Activated effector memory CD4-positive, alpha-beta T cell treated with Interleukin-2 at 50 U/mL for 16 hours (primary cell): ENCODE measurements around the gene NSDHL.
"Not testable (repeated sequence)": the region's sequence is repeated elsewhere in the genome, so short reads cannot be mapped to it uniquely, and the experiment has no call there.

Experiments
- DNase-seq: peaks from one replicate; pipeline ENCODE4 v3.0.0-alpha.2; 2020

Gene NSDHL

DNA sequence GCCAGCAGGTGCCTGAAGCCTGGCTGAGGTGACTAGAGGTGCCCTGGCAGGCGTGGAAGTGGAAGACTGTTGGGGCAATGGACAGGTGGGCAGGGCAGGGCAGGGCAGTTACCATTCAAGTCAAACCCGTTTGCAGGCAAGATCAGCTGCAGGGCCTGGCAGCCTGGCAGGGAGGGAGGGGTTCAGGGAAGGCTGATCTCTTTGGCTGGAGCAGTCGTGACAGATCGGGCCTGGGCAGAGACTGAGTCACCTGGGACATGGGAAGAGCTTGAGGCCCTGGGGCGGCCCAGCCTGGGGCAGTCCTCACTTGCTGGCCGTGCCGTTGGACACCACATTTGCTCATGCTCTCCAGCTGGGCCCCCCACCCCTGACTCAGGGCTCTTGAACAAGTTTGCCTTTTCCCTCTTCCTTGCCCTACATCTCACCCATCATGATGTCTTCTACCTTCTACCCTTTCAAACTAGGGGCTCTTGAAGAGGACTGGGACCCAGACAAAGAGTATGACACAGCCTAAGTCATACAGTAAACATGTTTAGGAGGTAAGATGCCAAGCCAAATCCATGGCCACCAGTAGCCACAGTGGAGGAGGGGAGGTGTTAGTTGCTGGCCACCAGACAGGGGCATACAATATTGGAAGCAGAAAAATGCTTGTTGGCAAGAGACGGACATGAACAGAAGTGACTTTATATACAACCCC is 65.0 kb downstream of the NSDHL start:
- no peak for DNase-seq

DNA sequence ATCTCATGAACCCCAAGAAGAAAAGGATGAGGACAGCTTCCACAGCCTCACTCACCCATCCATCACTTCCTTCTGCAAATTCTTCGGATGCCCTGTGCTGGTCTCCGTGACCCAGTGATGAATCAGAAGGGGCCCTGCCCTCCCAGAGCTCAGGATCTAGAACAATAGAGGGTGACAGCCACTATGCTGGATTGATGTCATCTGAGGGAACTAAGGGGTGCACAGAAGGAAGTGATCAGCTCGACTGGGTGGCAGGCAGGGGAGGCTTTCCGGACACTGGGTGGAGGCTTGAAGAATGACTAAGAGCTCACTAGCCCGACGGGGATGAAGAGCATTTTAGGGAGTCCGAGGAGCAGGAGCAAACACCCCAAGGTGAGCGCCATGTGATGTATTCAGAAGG is 65.6 kb downstream of the NSDHL start:
- no peak for DNase-seq

DNA sequence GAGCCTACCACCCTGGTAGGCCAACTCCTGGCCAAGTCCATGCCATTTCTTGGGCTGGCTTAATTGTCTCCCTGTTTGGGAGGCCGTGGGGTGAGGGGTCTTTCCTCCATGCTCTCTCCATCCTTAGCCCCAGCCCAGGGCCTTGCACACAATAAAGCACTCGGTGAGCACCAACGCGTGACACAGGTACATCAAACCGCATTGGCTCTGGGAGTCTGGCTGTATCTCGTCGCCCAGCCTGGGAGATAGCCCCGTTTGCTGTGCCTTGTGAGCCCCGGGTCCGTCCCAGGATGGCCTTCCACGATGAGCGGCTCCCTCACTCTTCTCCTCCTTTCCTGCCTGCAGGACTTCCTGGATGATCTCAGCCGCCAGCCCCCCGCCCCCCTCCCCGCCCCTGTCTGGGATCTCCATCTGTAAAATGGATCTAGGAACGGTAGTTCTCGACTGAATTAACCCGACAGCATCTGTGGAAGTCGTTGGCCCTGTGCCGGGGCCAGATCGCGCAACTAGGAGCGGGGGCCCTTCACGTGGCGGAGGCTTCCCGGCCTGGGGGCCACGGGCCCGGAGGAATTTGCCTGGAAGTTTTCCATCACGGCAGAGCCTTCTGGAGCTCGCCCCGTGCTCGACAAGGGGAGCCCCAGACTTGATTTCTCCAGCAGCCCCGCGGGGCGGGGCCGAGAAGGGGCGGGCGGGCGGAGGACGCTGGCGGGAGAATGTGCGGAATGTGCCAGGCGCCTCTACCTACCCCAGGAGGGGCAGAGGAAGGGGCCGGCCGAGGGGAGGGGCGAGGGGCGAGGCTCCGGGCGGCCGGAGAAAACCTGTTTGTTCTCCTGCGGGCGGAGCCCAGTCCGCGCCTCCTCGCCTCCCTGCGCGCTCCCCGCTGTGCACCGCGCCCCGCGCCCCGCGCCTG is 66.6 kb downstream of the NSDHL start, which contains the start of gene ZNF185:
TSS of gene ZNF185 (plus strand) at position 846 of the 910 bp plus-strand sequence. CDS start 16,423 bp downstream, outside the sequence.
- DNase-seq = no peak

DNA sequence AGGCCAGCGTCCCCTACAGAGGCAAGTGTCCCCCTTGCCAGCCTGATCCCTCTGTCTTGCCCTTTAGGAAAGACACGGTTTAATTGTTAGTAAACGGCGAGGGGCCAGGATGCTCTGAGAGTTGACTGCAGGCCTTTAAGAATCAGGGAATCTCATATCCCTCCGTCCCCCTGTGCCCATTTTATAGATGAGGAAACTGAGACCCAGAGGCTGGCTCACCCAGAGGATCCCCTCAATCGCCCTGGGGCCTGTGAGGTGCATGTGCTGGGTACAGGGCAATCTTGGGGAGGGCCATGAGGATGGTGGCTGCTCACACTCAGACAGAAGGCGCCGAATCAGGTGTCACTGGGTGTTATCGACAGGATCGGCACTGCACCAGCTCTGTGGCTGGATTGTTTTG is 67.6 kb downstream of the NSDHL start:
- no peak for DNase-seq

DNA sequence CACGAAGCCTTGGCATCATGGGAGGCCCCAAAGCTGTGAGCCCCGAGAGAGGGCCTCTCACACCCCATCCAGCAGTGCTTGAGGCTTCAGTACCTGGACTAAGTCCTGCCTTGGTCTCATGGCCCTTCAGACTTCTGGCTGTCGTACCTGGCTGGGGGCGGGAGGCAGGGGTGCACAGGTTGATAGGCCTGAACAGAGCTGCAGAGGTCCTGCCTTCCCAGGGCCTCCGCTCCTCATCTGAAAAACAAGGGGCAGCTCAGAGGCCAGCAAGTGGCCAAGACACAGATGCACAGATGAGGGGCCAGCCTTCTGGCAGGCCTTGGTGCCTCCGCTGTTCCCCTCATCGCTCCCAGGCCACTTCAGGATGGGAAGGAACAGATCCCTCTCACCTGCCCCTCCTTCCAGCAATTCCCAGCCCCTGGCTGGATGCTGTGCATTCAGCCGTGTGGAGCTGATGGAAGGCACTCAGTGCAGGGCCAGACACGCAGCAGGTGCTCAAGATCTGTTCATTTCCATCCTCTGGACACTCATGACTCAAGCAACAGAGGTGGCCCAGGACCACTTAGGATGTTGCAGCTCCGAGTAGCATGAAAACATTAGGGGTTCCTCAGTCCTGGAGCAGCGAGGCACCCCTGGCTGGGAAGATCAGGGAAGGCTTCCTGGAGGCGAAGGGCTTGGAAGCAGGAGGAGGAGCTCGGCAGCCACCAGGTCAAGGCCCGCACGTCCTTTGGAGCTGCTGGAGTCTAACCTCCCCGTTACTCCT is 68.4 kb downstream of the NSDHL start:
- DNase-seq = no peak

DNA sequence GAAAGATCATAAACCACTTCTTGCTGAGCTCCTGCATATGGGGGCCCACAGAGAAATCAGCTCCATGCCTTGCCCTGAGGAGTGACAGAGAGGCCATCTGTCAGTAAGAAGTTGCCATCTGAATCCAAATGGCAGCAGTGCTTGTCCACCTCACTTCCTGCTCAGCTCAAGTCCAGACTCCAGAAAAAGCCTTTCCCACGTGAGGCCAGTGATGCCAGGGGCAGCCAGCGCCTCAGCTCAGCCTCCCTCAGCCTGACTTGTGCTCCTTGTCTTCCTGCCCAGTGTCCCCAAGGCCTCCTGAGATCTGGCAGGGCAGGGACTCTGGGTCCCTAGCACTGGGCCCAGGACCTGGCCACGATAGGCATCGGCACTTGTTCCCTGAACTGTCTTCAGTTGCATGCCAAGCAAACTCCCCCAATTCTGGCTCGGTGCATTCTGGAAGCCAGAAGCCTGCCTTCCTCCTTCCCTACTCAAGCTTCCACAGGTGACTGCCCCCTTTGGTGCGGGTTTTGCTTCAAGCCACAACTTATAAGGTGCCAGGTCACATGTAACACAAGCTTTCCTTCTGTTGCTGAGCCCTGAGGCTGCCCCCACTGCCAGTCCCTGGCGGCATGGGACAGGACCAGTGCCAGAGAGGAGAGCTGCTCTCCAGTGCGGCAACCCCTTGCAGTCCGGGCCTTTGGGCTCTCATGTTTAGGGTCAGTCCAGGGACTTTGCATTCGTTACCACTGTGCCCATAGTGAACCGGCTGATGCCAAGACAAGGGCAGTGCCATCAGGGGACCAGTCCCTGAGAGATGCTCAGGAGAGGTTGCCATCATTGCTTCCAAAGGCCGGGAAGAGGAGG is 69.2 kb downstream of the NSDHL start:
- no peak for DNase-seq

DNA sequence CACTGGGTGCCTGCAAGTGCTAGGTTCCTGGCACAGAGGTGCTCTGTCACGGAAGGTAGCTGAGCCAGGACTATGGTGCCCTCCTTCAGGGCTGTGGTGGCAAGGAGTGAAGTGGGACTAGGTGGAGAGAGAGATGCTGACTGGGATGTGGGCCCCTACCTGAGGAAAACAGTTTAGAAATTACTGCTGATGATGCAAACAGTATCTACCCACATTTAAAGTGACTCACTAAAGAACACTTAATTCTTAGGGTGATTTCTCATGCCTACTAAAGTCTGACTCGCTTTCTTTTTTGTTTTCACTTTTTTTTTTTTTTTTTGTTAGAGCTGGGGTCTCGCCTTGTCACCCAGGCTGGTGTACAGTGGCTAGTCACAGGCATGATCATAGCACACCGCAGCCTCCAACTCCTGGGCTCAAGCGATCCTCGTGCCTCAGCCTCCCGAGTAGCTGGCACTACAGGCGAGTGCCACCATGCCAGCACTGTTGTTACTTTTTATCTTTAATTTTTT is 70.1 kb downstream of the NSDHL start:
- DNase-seq = no peak

DNA sequence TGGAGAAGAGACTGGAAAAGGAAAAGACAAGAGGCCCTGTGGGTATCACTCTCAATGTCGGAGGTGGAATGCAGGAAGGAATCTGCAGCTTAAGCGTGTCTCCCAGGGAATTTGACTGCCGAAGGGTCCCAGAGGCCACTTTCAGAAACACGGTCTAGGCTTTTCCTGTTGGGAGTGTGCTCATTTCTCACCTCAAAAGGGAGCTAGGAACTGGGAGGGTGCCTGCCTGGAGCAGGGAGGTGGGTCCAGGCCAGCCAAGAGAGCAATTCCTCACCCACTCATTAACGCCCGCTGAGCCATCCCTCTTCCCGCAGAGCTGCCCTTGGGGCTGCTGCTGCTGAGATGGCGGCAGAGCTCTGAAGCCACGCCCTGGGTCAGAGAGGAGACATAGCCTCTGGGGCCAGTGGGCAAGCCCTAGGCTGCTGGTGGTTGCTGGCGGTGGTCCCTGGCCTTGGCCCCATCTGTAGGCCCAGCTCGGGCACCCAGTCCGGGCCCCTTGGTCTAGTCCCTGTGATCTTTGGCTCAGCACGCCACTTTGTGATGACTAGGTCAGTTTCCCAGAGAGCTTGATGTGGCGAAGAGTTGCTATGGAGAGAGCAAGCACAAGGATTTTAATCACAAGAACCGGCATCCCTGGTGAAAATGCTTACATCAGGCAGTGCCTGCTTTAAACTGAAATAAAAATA is 71.1 kb downstream of the NSDHL start:
- no peak for DNase-seq

DNA sequence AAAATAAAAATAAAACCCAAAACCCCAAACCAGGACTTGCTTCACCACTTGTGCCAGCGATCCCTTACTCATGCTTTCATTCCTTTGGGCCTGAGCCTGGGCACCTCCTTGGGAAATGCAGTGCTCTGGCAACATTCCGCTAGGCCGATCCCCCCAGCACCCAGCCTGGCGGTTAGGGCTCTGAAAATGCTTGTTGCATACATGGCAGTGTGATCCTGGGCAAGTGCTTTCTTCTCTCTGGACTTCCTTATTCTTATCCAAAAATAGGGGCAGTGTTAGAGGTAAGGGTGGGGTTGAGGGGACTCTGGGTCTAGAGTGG is 71.6 kb downstream of the NSDHL start:
- no peak for DNase-seq

DNA sequence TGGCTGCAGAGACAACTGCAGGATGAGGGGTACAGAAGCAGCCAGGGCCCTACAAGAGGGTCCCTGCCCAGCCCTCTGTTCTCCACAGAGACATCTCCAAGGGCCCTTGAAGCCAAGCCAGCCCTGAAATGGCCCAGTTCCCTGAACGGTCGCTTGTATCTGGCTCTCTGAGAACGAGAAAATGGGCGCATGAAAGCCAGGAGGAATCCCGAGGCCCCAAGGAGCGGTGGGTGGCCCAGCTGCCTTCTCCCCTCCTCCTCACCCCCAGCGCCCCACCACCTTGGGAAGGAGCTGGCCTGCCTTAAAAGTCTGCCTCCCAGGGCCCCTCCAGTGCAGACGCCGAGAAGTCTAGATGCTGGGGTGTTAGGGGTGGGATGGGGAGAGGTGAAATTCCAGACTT is 72.7 kb downstream of the NSDHL start:
- DNase-seq = no peak

DNA sequence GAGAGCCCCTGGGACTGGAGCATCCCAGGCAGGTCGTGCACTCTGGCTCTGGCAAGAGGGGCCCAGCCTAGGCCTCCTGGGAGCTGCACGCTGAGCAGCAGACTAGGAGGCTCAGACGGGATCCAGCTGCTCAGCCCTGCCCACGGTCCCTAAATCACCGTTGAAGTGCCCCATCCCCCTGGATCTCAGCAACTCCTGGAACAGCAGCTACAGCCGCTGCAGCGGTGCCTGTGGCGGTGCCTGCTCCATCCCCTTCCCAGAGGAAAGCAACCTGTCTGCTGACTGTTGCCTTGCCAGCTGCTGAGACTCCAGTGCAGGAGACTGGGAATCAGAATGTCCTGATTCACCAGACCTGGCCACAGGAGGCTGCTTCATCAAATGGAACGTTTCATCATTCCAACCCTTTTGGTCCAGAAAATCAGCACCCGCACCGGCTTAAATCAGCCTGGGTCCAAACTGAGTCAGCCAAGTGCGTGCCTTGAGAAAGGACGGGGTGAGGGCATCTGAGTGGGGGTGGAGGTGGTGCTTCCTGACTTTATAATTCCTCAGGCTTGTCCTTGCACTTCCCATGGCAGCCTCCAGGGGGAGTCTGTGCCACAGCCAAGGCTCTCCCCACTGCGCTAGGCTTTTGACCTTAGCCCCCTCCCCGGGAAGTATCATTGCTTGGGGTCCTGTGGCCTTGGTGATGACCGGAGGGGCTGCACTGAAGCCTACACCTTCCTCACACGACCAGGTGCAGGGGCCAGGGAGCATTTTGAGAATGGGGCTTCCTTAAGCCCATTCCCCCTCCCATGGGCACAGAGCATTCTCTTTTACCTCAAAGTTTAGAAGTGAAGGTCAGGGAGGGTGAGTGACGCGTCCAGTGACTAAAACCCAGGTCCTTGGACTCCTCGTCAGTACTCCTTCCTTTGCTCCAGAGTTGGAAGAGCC is 73.6 kb downstream of the NSDHL start:
- DNase-seq = peak; percentile 13

DNA sequence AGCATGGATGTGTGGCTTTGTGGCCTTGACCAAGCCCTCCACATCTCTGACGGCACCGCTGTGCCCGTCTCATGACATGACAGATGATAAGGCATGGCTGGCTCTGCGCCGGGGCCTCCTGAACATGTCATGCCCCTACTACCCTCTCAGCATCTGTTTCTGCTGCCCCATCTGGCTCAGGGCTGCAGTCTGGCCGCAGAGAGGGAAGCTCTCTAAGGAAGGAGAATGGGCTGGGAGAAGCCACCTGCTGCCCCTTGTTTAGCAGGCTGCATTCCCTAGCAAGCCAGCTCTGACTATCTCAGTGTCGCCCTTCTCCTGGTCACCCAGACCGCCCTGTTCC is 74.2 kb downstream of the NSDHL start:
- no peak for DNase-seq

DNA sequence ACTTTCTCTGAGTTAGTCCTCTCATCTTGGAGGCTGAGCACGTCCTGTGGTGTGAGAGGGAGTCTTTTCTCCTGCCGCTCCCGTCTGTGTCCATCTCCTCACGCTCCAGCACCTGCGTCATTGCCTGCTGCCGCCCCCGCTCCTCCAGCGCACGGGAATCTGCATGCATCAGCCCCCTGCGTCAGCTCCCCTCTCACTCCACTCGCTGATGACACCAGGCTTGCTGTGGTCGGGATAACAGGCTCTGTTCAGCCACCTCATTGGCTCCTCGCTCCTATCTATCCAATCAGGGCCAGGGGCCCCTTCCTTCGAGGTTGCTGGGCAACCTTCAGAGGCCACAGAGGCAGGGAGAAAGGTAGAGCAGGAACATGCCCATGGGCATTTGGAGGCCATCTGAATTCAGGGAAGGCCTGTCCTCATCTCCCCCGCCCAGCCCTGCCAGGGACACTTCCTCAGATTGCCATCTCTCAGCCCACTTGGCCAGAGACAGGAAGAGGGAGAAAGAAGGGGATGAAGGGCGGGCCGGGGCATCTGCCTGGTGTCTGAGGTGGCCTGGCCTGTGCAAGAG is 76.3 kb downstream of the NSDHL start:
- DNase-seq = no peak

DNA sequence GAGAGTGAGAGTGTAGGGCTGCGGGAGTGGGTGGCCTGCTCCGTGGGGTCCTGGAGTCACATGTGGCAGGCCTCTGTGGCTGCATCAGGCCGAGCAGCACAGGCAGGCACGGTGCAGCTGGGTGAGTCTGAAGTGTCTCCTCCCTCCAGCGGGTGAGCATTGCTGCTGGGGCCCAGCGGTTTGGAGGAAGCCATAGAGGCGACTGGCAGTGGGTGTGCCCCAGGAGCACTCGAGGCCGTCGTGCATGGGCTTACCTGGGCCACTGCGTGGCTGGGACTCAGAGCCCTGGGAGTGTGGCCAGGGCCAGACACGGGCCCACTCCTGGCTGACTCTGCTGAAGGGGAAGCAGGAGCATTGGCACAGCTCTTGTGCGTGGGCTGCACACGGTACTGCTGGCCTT is 77.6 kb downstream of the NSDHL start:
- no peak for DNase-seq

DNA sequence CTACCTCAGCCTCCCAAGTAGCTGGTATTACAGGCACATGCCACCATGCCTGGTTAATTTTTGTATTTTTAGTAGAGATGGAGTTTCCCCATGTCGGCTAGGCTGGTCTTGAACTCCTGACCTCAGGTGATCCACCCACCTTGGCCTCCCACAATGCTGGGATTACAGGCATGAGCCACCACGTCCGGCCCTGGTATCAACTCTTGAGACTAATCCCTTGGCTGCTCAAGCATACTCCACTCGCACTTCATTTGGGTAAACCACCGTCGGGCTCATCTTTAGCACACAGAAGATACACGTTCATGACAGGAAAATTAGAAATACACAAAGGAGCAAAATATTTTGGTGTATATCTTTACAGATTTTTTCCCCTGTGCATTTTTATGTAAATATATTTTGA is 79.2 kb downstream of the NSDHL start:
- DNase-seq = not testable (repeated sequence)

DNA sequence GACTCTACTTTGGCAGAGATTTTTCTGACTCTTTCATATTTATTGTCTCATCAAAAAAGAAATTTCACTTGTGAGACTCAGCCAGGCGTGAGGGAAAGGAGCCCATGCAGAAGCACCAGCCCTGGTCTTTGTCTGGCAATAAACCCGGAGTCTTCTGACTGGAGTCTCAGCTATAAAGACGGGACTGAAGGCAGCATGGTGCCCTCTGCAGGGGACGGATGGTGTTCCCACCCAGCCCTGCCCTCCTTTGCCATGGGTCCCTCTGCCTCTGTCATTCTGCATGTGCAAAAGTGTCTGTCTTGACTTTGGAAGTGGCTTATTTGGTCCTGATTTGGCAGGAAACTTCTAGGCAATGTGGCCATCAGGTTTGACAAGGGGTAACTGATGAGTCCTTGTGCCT is 81.2 kb downstream of the NSDHL start:
- DNase-seq = no peak

DNA sequence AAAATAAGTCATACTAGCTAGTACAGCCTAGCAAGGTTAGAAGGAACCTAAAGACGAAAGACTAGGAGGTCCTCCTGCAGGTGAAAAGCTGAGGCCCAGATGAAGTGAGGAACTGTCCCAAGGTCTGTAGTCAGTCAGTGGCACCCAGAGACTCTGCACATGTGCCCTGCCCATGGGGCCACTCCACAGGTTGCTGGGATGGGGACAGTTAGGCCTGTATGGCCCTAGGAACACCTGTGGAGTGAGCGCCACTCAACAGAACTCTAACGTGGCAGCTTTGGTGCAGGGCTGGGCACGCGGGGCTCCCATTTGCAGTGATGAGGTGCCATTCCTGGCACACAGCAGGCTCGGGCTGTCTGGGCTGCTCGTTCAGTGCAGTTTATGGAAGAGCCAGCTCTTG is 81.8 kb downstream of the NSDHL start:
- DNase-seq = no peak

DNA sequence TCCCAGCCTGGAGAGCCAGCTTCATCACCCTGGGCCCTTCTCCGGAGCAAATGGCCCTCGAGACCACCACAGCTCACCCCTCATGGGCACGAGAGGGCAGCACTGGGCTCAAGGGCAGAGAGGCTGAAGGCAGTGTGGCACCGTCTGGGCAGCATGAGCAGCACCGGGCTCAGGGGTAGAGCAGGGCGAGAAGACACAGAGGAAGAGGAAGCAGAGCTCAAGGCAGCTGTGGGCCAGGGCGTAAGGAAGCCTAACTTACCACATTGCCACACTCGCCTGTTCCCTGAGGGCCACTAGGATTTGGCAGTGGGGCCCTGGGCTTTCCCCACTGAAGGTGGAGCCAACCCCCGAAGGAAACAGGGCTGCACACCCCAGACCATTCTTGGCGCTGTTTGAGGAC is 82.5 kb downstream of the NSDHL start:
- no peak for DNase-seq

DNA sequence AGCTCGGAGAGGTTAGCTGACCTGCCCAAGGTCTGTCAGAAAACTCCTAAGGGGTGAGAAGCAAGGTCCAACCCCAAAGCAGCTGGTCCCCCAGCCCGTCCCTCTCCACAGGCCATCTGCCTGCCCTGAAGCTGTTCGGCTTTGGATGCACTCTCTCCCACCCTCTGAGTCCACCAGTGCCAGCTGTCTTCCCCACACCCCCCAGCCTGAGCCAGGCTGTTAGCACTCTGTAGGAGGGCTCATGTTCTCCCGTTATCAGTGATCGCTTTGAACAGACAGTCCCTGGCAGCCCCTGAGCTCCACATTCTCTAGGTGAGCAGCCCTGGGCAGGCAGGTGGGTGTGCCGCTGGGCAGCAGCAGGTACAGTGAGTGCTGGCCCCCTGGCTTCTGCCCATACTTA is 83.0 kb downstream of the NSDHL start:
- no peak for DNase-seq

DNA sequence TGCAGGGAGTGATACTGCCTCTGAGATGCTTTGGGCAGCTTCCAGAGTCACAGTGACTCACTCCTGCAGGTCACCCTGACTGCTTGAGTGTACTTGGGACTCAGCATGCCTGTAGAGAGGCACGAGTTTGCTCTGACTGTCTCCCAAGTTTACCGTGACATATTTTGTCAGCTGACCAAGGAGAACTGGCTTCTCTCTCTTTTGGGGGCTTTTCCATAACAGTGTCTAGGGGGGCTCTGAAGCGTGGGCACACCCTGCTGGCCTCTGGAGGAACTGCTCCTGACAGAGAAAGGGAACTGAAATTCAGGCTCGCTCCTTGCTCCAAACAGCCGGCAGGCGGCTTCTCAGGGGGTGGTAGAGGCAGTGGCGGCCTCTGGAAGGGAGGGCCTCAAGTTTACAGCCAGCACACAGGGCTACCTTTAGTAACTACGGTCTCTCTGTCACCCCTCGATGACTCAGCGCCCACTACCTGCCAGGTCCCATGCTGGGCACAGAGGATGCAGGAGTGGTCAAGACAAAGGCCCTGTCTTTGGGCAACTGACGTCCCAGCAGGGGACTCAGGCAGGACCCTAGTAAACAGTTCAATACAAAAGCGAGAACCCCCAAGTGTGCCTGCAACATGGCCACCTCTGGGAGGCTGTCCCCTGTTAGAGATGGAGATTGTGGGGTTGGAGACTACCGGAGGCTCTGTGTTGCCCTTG is 84.8 kb downstream of the NSDHL start:
- DNase-seq = no peak
